Right lobe of liver (tissue), 6 donors: ENCODE results near the gene SIN3A. TPM values are rescaled to one million over a fixed set of nuclear protein-coding genes. Genes with fewer than 3 reads are reported as not detected.
"Not testable (repeated sequence)": the region's sequence is repeated elsewhere in the genome, so short reads cannot be mapped to it uniquely, and the experiment has no call there.

ENCODE experiments used
- ATAC-seq, 4 donors: fragments of 200-7000 bp; cut with Tn5 transposase; one replicate each; pipeline ENCODE4 v1.9.1; 2020; ENCODE audit warnings: mild to moderate bottlenecking in 4 of 4, moderate library complexity in 4 of 4
- DNase-seq, 3 donors: peaks; one replicate each; pipeline ENCODE4 v3.0.0-alpha.2; 2020
- H3K27ac ChIP-seq, 3 donors: fragments of 200-600 bp; one replicate each; pipeline ENCODE4 v1.8.0; 2022
- H3K27me3 ChIP-seq, 2 donors: fragments of 200-600 bp; one replicate each; pipeline ENCODE4 v1.8.0; 2022
- H3K36me3 ChIP-seq, 4 donors: fragments of 200-600 bp; sonication (generic) in 1 of 4; one replicate each; pipeline versions ENCODE4 v1.5.1 to v1.8.0; 2017 to 2022; ENCODE audit warnings: control low read depth in 1 of 4
- H3K4me1 ChIP-seq, 4 donors: fragments of 200-600 bp; sonication (generic) in 1 of 4; one replicate each; pipeline versions ENCODE4 v1.5.1 to v1.8.0; 2017 to 2022; ENCODE audit warnings: control low read depth in 1 of 4
- H3K4me3 ChIP-seq, 3 donors: fragments of 200-600 bp; one replicate each; pipeline ENCODE4 v1.8.0; 2022
- H3K9me3 ChIP-seq, 4 donors: fragments of 200-600 bp; sonication (generic) in 1 of 4; one replicate each; pipeline versions ENCODE4 v1.5.1 to v1.8.0; 2017 to 2022; ENCODE audit warnings: control low read depth in 1 of 4
- POLR2A ChIP-seq: fragments of 450-650 bp; IDR thresholded peaks from one replicate; pipeline ENCODE4 v1.6.1; 2017; ENCODE audit warnings: antibody characterized with exemption, mild to moderate bottlenecking
- WGBS: methylation state at CpG from one replicate; pipeline ENCODE4 v1.1.6; 2018; ENCODE audit warnings: low coverage, low lambda C conversion rate; ENCODE audit not compliant: insufficient coverage; ENCODE audit errors: missing lambda C conversion rate; 5-methylcytosine and 5-hydroxymethylcytosine counted together
- intact Hi-C, 2 donors: fragments of 100-400 bp; cut with DNase I; formaldehyde crosslinking; loops; one replicate each; pipeline versions ENCODE4 v1.11.2 to v1.14.1; 2022
- total RNA-seq, 6 experiments: library from RNA; depleted of rRNA in 2 of 6; stranded (reverse); fragments of >200 nt in 2 of 6; fragmentation: NEBNext Ultra II Directional in 3 of 6; extraction: Animal tissue kit (Norgen Biotek cat#: 25700) in 3 of 6; gene quantifications; one replicate each; pipeline versions ENCODE4 v1.1.0 to v1.2.4, GENCODE V29; 2016 to 2023
- TF ChIP-seq, protein P1 (sequence below), 4 donors: fragments of 200-600 bp in 3 of 4; fragments of 450-650 bp in 1 of 4; IDR thresholded peaks; one replicate each; pipeline versions ENCODE4 v1.5.1 to v1.8.0; 2016 to 2022; ENCODE audit warnings: antibody characterized with exemption in 4 of 4, mild to moderate bottlenecking in 2 of 4
- donor health status: DM: no; HTN: yes; CAD: no.
- donor health status: DM: no; HTN: no; CAD: no.
- donor health status: DM: no; HTN: no; CAD: no.
- donor health status: DM: no; HTN: yes; CAD: no.
- donor health status: DM: no; HTN: yes; CAD: no.

Gene SIN3A
- total RNA-seq, 6 experiments from 2014 or later, result 10.0 to 21.6 (median 20.5) TPM

DNA sequence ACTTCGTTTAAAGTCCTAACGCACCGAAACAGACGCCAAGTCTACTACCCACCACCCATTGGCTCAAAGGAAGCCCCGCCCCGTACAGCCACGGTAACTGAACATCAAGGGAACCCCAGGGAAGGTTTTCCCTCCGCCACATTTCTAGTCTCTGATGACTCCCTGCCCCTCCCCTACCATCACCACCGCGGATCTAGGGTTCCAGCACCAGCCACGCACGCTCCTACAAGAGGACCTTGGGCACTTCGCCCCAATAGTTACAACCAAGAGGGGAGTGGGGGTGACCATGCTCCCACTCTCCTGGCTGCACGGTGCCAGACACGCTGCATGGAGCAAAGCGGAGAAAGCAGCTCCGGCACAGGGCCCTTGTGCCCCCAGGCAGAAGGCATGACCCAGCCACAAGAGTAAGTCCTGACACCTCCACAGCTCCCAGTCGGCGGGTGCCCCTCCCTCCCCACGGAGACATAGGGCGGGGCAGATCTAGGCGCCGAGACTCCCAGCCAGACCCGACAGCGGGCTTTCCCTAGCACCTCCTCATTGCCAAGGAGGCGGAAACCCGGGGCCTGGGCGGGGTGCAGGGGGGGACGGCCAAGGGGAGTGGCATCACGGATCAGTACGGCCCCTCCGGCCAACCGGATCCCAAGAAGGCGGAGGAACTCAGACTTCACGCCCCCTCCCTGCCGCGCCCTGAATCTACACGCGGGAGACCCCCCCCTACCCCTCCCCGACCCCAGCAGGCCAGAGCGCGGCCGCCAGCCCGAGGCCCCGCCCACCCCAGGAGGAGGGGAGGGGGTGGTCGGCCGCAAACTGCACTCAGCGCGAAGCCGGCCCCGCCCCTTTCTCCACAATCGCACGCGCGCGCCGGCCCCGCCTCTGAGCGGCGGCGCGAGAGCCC lies 936 bp downstream of the SIN3A start:
- Histone ChIP-seq H3K36me3 (no peaks in the 10 kb centered on the region), H3K9me3 (no peaks in the 10 kb centered on the region), H3K27me3 (no peaks in the 10 kb centered on the region), H3K4me3 (peak overlapping the region; percentile 65 to 78 (median 69)), H3K4me1 (peaks cover 0 to 19% (median 6%) of the 10 kb centered on the region in 4 donors), H3K27ac (peak overlapping the region; percentile 83 to 85 (median 84))
- WGBS, result 1% methylated on average over 17 of the region's 62 CpGs
- intact Hi-C loops, result no loop called here
- DNase-seq (peak; percentile 99), ATAC-seq (peak; percentile 45 to 57 (median 47))
- TF ChIP-seq POLR2A, result no peak
- TF ChIP-seq, protein P1, sequence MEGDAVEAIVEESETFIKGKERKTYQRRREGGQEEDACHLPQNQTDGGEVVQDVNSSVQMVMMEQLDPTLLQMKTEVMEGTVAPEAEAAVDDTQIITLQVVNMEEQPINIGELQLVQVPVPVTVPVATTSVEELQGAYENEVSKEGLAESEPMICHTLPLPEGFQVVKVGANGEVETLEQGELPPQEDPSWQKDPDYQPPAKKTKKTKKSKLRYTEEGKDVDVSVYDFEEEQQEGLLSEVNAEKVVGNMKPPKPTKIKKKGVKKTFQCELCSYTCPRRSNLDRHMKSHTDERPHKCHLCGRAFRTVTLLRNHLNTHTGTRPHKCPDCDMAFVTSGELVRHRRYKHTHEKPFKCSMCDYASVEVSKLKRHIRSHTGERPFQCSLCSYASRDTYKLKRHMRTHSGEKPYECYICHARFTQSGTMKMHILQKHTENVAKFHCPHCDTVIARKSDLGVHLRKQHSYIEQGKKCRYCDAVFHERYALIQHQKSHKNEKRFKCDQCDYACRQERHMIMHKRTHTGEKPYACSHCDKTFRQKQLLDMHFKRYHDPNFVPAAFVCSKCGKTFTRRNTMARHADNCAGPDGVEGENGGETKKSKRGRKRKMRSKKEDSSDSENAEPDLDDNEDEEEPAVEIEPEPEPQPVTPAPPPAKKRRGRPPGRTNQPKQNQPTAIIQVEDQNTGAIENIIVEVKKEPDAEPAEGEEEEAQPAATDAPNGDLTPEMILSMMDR (IDR thresholded peaks at IDR 0.05), result peak in 3 of 4 donors; percentile 4 to 26 (median 14)

DNA sequence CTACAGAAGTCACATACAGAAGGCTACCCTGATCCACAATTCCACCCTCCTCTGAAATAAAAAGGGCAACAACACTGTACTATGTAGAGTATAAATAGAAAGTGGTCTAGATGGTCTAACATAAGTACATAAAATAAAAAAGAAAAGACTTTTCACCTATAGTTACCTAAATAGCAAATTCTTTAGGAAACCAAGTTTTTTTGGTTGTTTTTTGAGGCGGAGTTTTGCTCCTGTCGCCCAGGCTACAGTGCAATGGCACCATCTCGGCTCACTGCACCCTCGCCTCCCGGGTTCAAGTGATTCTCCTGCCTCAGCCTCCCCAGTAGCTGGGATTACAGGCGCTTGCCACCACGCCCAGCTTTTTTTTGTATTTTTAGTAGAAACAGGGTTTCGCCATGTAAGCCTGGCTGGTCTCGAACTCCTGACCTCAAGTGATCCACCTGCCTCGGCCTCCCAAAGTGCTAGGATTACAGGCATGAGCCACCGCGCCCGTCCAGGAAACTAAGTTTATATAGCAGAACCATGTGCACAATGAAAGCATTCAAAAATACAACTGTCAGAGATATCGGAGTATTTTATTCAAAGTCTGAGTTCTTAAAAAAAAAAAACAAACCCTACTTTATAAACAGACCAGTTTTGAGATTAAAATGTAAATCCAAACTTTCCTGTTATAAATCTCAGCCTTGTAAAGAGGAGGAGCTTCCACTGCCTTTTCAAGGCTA lies 1.7 kb downstream of the SIN3A start:
- WGBS, result 25% methylated on average over 14 of the region's 14 CpGs
- peak overlapping the region; percentile 65 to 78 (median 69) for H3K4me3 ChIP-seq
- TF ChIP-seq POLR2A, result no peak
- TF ChIP-seq, protein P1 (IDR thresholded peaks at IDR 0.05), result no peak
- H3K27ac ChIP-seq, result peak overlapping the region in 1 of 3 donors; percentile 85
- DNase-seq (no peak), ATAC-seq (no peak)
- H3K27me3 ChIP-seq, result no peaks in the 10 kb centered on the region
- H3K9me3 ChIP-seq, result no peaks in the 10 kb centered on the region
- intact Hi-C loops, result no loop called here
- no peaks in the 10 kb centered on the region for H3K36me3 ChIP-seq
- peaks cover 0 to 19% (median 6%) of the 10 kb centered on the region in 4 donors for H3K4me1 ChIP-seq

GRCh38 chr15:75448171-75448570 lies 3.3 kb downstream of the SIN3A start:
- ATAC-seq, H3K36me3 ChIP-seq, intact Hi-C loops, H3K27ac ChIP-seq, H3K9me3 ChIP-seq, H3K27me3 ChIP-seq, H3K4me3 ChIP-seq: not testable (repeated sequence)
- 91% methylated on average over 7 of the region's 13 CpGs for WGBS
- DNase-seq, result peak in 2 of 3 donors; percentile 29 to 62
- peaks cover 0 to 28% (median 6%) of the 10 kb centered on the region in 4 donors for H3K4me1 ChIP-seq

DNA sequence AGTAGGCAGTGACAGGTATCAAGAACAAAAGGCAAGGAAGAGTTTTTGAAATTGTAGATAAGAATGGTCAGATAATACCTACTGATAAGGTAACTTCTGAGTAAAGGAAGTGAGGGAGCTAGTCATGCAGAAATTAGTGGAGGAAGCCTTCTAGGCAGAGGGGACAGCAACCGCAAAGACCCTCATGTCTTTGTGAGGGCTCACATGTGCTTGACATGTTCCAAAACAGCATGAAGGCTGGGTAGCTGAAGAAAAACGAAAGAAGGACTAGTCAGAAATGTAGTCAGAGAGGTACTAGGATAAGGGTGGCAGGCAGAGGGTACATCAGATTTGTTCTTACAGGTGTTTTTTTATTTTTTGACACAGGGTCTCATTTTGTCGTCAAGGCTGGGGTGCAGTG lies 5.3 kb downstream of the SIN3A start:
- no peak for ATAC-seq
- H3K27ac ChIP-seq, result no peak overlapping the region
- no peaks in the 10 kb centered on the region for H3K27me3 ChIP-seq
- TF ChIP-seq, protein P1 (IDR thresholded peaks at IDR 0.05), result no peak
- no peak for TF ChIP-seq POLR2A
- peaks cover 0 to 24% (median 3%) of the 10 kb centered on the region in 4 donors for H3K4me1 ChIP-seq
- no peak for DNase-seq
- no peak overlapping the region for H3K4me3 ChIP-seq
- H3K9me3 ChIP-seq, result no peaks in the 10 kb centered on the region
- 86% methylated on average over 1 of the region's 3 CpGs for WGBS
- intact Hi-C loops, result no loop called here
- H3K36me3 ChIP-seq, result peaks cover 0 to 4% (median 2%) of the 10 kb centered on the region in 4 donors

GRCh38 chr15:75445324-75445723 lies 6.2 kb downstream of the SIN3A start:
- 91% methylated on average over 9 of the region's 10 CpGs for WGBS
- H3K36me3 ChIP-seq, intact Hi-C loops, ATAC-seq, H3K27ac ChIP-seq, H3K9me3 ChIP-seq, H3K4me3 ChIP-seq, H3K27me3 ChIP-seq: not testable (repeated sequence)
- peak in 1 of 3 donors; percentile 9 for DNase-seq
- H3K4me1 ChIP-seq, result peaks cover 0 to 24% (median 3%) of the 10 kb centered on the region in 4 donors

GRCh38 chr15:75443972-75444453 lies 7.5 kb downstream of the SIN3A start:
- DNase-seq, result peak in 1 of 3 donors; percentile 12
- intact Hi-C loops, H3K36me3 ChIP-seq, H3K27me3 ChIP-seq, H3K4me3 ChIP-seq, H3K27ac ChIP-seq, H3K9me3 ChIP-seq, ATAC-seq: not testable (repeated sequence)
- H3K4me1 ChIP-seq, result peaks cover 0 to 15% (median 0%) of the 10 kb centered on the region in 4 donors
- WGBS, result 88% methylated on average over 8 of the region's 8 CpGs
